GM23248 (cell line): ENCODE measurements around the gene CHST13.

Experiments
- EZH2 ChIP-seq: fragments of 200-600 bp; sonication (generic); IDR thresholded peaks from 2 replicates; pipeline ENCODE4 v1.6.1; 2018; ENCODE audit warnings: antibody characterized with exemption, mild to moderate bottlenecking; ENCODE audit not compliant: insufficient read depth, poor library complexity, severe bottlenecking
- EZH2phosphoT487 ChIP-seq: fragments of 200-600 bp; sonication (generic); IDR thresholded peaks from 2 replicates; pipeline ENCODE4 v1.6.1; 2018; ENCODE audit warnings: antibody characterized with exemption, moderate library complexity, mild to moderate bottlenecking, low read depth; ENCODE audit not compliant: insufficient read depth

DNA sequence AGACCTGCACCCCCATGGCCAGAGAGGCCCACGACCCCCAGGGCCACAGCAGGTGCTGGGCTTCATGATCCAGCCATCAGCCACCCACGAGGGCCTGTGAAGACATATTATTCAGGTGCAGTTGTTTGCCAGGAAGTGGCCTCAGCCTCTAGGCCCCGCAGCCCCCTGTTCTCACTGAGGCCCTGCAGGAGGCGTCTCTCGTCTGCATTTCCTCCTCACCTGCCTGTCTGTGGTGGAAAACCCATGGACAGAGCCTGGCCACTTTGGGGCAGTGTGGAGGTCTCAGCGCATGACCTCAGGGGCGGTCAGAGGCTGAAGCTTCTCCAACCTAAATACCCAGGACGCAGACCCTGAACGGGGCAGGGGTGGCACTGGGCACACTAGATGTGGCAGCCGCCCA lies 25.0 kb upstream of the CHST13 start:
- TF ChIP-seq EZH2 (no peak), EZH2phosphoT487 (no peak)
